GM19397 (cell line): ENCODE measurements around the gene AHCYL2.
"Not testable (repeated sequence)": the region's sequence is repeated elsewhere in the genome, so short reads cannot be mapped to it uniquely, and the experiment has no call there.

Source experiments
- ATAC-seq: cut with Tn5 transposase; IDR thresholded peaks from one replicate; pipeline ENCODE4 v1.9.1; 2021; ENCODE audit warnings: mild to moderate bottlenecking, moderate library complexity; ENCODE audit not compliant: unreplicated experiment

AHCYL2 gene

DNA sequence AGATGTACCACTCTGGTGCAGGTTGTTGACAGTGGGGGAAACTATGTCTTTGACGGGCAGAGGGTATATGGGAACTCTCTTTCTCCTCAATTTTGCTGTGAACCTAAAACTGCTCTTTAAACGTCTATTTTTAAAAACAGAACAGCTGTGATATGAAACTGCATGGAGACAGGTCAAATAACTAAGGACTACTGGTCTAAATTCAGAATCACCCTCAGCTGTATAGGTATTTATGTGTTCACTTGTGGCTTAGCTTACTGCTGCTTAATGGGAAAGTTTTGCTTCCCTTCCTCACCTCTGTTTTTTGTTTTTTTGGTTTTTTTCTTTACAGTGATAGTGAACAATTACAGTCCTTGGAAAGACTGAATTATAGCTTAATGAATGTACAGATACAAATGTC, 122.5 kb downstream of the AHCYL2 start:
- no peak for ATAC-seq

DNA sequence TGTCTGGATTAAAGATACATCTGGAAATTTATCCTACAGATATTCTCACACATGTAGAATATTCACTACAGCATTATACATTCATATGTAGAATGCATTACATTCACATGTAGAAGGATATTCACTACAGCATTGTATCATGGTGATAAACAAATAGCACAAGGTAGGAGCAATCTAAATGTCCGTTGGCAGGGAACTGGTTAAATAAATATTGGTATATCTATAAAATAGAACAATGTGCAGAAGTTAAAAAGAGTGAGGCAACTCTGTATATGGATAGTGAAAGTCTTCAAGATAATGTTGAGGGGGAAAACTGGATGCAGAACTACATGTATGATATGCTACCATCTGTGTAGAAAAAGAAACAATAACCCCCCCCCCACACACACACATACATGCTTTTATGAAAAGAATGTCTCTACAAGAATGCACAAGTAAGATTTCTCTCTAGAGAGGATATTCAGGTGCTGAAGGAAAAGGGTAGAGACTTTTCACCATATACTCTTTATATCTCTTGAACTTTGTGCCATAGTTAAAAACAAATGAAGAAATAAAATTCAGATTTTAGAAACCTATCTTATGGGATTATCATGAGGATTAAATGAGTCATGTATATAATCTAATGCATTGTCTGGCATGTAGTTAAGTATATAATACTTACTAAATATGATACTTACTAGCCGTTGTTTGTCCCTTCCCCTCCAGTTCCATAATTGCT, 123.4 kb downstream of the AHCYL2 start:
- no peak for ATAC-seq

DNA sequence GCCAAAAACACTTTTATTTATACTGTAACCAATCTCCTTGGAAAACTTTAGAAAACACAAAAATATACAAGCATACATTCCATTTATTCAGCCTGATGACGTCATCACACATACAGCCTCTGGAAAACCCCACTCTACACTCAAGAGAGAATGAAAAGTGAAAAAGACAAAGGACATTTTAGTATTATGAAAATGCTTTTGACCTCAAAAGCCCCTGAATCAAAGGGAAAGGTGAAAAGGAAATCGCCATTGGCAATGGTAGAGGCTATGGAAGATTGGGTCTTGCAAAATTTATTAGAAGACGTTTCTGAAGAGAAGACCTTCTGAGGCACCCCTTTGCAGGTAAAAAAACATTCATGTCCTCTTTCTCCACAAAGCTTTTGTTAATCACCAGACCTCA, 126.5 kb downstream of the AHCYL2 start:
- no peak for ATAC-seq

DNA sequence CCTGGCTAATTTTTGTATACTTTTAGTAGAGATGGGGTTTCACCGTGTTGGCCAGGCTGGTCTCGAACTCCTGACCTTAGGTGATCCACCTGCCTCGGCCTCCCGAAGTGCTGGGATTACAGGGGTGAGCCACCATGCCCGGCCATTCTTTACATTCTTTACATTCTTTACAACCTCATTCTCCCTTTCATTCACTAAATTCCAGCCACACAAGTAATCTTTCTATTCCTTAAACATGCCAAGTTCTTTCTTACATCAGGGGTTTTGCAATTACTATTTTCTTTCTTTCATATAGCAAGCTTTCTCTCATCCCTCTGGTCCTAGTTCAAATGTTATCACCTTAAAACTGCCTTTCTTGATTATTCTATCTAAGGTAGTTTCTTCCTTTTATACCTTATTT, 128.3 kb downstream of the AHCYL2 start:
- not testable (repeated sequence) for ATAC-seq

DNA sequence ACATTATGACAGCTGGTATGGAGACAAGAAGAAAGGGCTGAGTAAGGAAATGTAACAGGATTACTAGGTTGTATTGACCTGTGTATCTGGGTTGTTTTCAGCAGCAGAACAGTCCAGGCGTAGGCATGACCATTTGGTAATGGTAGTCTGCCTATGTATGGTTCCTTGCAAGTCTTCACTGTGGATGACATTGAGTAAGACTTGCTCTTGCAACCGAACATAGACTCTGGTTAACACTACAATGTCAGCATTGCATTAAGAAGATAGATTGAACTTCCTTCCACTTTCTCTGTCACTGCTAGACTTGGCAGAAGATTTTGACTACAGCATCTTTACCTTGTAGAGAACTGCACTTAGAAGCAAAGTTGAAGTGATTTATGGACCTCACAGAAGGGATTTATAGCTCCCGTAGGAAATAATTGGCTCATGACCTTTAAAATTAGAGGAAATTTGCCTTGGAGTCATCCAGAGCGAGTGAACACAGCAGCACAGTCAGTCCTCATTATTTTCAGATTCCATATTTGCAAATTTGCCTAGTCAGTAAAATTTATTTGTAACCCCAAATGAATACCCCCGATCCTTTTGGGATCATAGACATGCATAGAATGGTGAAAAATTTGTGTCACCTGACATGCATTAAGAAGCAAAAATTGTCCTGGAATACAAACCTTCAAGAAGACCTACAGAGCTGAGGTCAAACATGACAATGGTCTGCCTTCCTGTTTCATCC, 129.8 kb downstream of the AHCYL2 start:
- ATAC-seq: no peak

DNA sequence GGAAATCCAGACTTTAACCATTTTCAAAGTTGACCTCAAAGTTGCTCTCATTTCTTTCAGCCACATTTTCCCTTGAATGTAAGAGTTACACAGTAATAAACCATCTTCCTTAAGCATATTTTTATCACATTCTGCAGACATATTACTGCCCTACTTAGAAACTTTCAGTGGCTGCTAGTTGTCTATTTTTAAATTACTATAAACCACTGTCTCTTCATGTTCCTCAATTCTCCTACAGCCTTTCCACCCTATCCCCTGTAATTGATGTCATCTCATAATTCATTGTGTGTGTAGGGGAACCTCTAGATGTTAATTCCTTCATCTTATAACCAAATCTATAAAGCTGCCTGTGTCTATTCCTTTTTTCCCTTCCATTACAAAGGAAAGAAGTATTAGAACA, 131.3 kb downstream of the AHCYL2 start:
- ATAC-seq: no peak

DNA sequence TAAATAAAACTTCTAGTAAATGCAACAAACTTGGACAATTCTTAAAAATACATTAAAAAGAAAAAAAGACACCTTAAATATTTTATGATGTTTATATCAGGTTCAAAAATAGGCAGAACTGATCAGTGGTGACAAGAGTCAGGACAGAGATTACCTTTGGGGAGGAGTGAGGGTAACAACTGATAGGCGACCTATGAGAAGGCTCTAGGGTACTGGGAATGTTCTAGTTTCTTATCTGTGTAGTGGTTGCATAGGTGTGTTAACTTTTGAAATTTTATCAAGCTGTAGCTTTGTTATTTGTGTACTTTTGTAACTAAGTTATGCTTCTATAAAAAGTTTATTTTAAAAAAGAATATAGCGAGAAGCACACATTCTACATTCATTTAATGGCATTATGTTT, 134.3 kb downstream of the AHCYL2 start:
- no peak for ATAC-seq

DNA sequence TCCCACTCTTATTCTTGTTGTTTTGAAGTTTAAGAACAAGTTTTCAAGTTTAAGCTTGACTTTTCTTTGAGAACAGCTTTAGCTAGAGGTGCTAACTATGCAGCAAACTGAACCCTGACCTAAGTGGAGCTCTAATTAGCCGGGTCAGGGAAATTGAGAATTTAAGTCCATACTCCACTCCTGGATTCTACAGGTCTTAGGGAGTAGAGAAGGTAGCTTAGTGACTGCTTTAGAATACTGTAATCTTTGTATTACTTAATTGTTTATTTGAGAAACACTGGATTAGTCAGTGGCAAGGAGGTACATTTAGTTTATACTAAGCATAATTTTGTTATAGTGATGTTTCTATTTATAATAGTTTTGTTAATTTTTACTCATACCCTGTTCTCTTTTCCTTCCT, 134.8 kb downstream of the AHCYL2 start:
- no peak for ATAC-seq

DNA sequence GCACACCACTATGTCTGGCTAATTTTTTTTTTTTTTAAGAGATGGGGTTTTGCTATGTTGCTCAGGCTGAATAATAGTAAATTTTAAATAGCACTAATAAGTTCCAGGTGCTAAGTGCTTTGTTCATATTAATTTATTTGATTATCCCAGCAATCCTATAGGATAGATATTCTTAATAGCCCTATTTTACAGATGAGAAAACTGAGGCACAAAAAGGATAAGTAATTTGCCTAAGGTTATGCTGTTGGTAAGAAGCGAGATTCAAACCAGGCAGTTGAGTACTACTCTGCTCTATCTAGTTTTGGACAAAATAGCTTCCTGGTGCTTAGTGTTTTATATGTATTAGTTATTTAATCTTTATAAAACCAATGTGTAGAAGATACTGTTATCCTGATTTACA, 136.9 kb downstream of the AHCYL2 start:
- no peak for ATAC-seq

DNA sequence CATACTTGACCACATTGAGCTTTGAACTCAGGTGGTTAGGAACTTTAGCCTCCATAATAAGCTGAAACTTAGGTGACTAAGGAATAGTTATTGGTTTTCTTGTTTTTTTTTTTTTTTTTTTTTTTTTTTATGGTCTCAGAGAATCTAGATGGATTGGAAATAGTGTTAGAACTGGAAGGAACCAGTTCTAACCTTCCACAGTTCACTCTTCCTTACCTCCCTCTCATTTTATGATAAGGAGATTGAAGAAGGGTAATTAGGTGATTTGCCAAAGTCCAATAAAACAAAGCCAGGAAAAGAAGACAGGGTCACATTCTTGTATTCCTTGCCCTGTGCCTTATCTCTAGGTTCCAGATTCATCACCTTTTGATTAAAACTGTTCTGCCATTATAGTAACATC, 137.7 kb downstream of the AHCYL2 start:
- no peak for ATAC-seq

DNA sequence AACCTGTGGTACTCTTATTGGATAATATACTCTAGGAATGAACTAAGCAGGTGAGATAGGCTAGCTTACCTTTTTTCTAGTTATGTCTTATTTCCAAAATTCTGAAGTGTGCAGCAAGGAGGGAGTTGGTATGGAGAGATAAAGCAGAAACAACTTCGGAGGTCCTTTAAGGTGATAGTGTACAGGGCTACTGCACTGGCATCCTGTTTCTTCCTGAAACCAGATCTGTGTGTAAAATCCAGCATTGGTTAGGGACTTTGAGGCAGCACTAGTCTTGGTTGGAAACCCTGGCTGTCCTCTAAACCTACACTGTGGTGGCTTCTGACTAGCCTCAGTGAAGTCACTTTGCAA, 142.5 kb downstream of the AHCYL2 start:
- ATAC-seq: no peak

DNA sequence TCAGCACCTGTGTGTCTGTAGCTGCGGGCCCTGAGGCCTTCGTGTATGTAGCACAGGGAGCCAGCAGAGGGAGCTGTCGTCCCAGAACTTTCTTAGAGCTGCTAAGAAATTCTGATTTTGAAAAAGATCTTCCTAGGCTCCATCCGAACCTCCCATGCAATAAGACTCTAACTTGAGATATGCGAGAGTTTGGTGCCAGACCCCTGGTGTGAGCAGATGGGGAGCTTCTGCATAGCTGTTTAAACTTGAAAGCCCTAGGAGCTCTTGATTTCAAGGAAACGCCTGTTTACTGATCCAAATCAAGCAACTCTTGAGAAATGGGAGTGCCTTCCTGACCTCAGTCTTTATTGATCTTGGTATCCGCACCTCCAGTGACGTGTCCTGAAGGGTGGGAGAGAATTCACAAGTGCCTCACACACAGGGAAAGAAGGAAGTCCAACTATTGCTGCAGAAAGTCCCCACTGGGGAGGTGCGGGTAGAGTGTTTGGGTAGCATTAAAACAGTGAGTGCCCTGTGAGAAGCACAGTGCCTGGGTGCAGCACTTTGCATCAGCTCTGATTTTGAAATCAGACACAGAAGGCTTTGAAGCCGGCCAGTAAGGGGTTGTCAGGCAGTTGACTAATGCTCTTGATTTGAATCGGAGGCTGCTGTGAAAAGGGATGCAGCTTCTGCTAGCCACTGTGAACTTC, 143.0 kb downstream of the AHCYL2 start:
- peak; percentile 59 for ATAC-seq

DNA sequence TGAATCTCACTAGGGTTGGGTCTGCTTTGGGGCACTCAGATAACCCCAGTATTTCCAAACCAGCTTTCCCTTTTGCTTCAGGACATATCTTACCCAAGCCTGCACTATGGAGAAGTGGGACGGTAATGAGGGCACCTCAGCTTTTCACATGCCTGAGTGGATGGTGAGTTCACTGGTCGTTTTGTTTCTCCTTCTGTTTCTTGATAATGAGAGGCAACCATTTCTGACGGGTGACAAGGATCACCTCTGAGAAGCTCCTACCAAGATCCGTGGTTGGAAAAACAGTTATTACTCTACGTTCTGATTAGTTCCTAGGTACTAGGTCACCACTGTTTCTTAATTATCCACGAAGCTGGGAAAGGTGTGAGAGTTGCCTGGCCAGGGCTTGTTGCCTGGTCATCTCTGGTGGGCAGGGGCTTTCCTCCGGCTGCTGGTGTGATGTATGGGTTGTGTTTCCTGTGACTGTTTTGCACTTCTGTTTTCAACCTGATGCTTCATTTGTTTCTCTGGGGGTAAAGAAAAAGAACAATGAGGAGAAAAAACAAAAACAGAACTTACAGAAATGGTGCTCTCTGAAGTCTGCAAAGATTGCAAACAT, 143.7 kb downstream of the AHCYL2 start:
- peak; percentile 46 for ATAC-seq

DNA sequence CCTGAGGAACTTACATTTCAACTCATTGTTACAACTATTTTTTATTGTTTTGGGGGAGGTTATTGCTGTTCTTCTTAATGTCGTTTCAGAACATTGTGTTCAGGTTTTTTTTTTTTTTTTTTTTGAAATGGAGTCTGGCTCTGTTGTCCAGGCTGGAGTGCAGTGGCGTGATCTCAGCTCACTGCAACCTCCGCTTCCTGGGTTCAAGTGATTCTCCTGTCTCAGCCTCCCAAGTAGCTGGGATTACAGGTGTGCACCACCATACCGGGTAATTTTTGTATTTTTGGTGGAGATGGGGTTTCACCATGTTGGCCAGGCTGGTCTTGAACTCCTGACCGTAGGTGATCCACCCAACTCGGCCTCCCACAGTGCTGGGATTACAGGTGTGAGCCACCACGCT, 144.6 kb downstream of the AHCYL2 start:
- ATAC-seq: not testable (repeated sequence)

DNA sequence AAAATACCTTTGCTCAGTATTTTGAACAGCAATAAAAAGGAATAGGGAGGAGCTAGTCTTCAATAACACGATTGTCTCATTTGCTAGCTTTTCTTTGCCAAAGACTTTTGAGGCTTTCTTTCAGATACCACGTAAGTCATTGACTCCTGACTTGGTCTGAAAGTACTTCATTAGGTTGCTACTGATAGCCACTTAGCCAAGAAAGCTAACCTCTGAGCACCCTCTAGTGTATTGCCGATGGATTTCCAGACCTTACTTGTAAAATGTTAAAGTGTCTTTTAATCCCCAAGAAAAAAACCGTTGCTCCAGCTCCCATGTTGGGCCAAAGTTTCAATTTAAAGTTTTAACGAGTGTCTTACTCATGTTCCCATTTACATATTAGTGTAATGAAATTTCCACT, 146.0 kb downstream of the AHCYL2 start:
- no peak for ATAC-seq

DNA sequence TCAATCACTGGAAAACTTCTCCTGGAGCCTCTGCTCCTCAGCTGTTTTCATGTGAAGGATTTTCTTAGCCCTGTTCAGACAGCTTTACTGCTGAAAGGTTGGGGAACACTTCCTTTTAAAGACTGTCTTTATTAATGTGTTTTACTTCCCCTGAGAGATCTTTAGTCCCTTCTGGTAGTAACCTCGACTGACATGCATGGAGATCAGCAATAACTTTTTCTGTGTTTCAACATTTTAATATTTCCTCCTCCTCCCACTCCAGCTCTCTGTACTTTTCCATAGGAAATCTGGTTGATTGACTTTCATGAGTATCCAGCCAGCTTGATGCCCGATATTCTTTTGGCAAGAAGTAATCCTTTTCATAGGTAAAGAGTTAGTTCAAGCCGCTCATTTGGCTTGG, 146.7 kb downstream of the AHCYL2 start:
- ATAC-seq: no peak

DNA sequence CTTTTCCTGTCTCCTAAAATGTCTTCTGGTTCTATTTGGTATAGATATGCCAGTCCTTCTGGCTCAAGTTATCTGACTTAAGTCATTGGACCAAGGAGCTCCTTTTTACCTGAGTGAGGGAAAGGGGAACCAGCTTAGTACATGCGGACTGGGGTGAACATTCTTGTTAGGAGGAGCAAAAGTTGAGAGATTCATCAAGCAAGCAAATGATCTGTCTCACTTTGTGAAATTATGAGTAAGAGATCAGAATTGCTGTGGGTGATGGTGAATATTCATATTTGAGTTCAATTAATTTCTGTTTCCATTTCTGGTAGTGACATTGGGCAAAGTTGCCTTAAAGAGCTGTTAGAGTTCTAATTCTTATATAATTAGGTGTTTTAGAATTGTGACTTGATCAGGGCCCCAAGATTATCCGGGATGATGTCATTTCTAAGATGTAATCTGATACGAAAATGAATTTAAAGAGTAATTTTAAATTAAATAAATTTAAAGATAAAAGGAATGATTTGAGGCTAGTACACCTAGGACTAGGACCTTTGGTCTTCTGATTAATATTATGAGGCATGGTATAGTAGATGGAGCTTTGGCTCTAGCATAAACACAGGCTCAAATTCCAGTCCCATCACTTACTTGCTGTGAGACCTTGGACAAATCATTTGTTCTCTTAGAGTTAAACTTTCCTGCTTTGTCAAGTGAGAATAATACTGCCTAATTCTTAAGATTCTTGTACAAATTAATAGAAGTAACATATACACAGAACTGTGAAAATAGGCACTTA, 149.0 kb downstream of the AHCYL2 start:
- no peak for ATAC-seq

DNA sequence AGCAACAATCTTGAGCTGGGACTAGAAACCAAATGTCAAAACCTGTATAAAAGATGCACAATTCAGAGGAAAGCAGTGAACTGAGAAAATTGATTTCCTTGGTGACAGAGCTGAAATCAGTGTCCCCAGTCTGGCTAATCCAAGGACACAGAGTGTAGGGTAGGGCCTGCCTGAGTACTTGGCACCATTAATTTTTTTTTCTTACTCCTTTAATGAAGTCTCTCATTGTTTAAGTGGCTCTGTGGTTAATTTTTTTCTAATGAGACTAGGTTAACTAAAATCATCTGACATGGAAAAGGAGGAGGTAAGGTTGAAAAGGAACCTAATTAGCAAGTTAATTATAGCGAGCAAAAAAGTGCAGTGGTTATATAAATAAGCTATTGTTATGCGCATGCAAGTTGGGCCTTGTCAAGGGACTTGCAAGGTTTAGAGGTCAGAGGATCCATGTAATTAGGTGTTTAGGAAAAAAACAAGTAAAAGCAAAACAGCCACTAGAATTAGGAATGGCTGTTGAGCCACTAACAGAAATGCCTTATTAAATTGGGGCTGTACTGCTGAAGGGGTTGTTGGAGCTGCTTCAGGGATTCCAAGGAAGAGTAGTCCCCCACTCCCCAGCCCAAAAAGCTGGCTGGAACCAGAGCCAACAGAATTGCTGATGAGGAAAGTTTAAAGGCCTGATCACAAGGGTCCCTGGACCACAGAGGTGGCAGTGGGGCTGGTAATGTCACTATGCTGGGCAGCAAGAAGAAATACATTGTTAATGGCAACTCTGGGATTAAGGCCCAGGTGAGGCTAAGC, 150.5 kb downstream of the AHCYL2 start:
- ATAC-seq: no peak

DNA sequence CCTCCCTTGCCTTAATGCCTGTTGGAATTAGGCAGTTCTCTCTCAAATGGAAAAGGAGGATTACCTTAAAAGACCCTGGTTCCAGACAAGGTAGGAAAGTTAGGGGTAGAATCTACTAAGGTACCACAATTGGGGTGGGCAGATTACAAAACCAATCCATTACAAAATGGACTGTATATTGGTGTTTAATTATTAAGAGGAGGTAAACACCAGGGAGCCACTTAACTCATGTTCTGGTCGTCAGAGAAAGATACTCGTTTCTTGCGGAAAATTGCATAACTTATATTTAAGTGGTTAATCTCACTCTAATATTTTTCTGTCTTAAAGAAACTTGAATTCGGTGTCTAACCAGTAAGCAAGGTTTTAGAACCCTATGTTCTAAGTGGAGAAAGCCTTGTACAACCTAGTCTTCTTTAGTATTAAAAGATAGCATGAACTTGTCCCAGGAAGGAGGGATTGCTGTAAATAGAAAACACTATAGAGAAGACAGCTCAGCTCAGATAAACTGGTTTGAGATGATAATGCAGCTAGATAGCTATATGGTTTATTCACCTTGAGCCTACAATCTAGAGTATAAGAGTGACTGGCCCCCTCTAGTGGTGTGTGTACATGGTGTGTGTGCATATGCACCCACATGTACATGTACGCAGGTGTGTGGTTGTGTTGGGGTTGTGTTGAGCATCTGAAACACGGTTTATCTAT, 151.4 kb downstream of the AHCYL2 start:
- no peak for ATAC-seq
